Heart right ventricle (tissue), 16 donors: ENCODE measurements around the gene SLA2. TPM values are rescaled to one million over a fixed set of nuclear protein-coding genes. Genes with fewer than 3 reads are reported as not detected.

Experiments used
- ATAC-seq, 8 donors: fragments of 200-7000 bp; cut with Tn5 transposase; one replicate each; pipeline ENCODE4 v1.9.1; 2020; ENCODE audit warnings: mild to moderate bottlenecking in 8 of 8, moderate library complexity in 8 of 8, moderate number of reproducible peaks in 1 of 8
- DNase-seq, 2 donors: peaks; one replicate each; pipeline ENCODE4 v3.0.0-alpha.2; 2020
- H3K27ac ChIP-seq, 10 donors: fragments of 200-600 bp; sonication (generic) in 2 of 10; one replicate each; pipeline versions ENCODE4 v1.5.0 to v1.8.0; 2020 to 2022; ENCODE audit warnings: mild to moderate bottlenecking in 3 of 10
- H3K27me3 ChIP-seq, 7 donors: fragments of 200-600 bp; one replicate each; pipeline ENCODE4 v1.8.0; 2021 to 2022; ENCODE audit warnings: mild to moderate bottlenecking in 2 of 7
- H3K36me3 ChIP-seq, 9 donors: fragments of 200-600 bp; sonication (generic) in 1 of 9; one replicate each; pipeline versions ENCODE4 v1.5.0 to v1.8.0; 2020 to 2022; ENCODE audit warnings: mild to moderate bottlenecking in 2 of 9
- H3K4me1 ChIP-seq, 9 donors: fragments of 200-600 bp; sonication (generic) in 1 of 9; one replicate each; pipeline versions ENCODE4 v1.5.0 to v1.8.0; 2020 to 2022; ENCODE audit warnings: mild to moderate bottlenecking in 4 of 9
- H3K4me3 ChIP-seq, 10 donors: fragments of 200-600 bp; sonication (generic) in 2 of 10; one replicate each; pipeline versions ENCODE4 v1.5.0 to v1.8.0; 2020 to 2022; ENCODE audit warnings: mild to moderate bottlenecking in 7 of 10, moderate library complexity in 2 of 10
- H3K9me3 ChIP-seq, 11 donors: fragments of 200-600 bp in 10 of 11; sonication (generic) in 2 of 11; one replicate each; pipeline versions ENCODE4 v1.5.0 to v1.8.0; 2013 to 2022; ENCODE audit warnings: mild to moderate bottlenecking in 2 of 11, control low read depth in 1 of 11, moderate library complexity in 1 of 11
- WGBS, 2 donors: extraction: QIAGEN DNeasy Blood & Tissue Kit; methylation state at CpG; one replicate each; pipeline ENCODE4 v1.1.7; 2013; ENCODE audit warnings: inconsistent platforms in 1 of 2; 5-methylcytosine and 5-hydroxymethylcytosine counted together
- intact Hi-C, 10 donors: fragments of 100-400 bp; cut with DNase I; formaldehyde crosslinking; loops; one replicate each; pipeline versions ENCODE4 v1.11.1 to v1.14.2; 2022
- polyA plus RNA-seq, 2 donors: library from polyadenylated mRNA; stranded (reverse); fragments of 200-250 nt; gene quantifications; one replicate each; pipeline ENCODE4 v1.2.3, GENCODE V29; 2013
- total RNA-seq, 10 donors: library from RNA; stranded (reverse); fragmentation: NEBNext Ultra II Directional in 3 of 10; extraction: Animal tissue kit (Norgen Biotek cat#: 25700) in 3 of 10; gene quantifications; one replicate each; pipeline versions ENCODE4 v1.2.1 to v1.2.4, GENCODE V29; 2021 to 2023
- TF ChIP-seq, protein P1 (sequence below), 9 donors: fragments of 200-600 bp; sonication (generic) in 2 of 9; IDR thresholded peaks; one replicate each; pipeline versions ENCODE4 v1.5.0 to v1.8.0; 2021 to 2022; ENCODE audit warnings: antibody characterized with exemption in 9 of 9, mild to moderate bottlenecking in 5 of 9, moderate library complexity in 1 of 9
- donor health status: Arrhythmogenic right ventricular cardiomyopathy.
- donor health status: ischemic (EF 13 %, LVEDD 7.1; RV severe dilation, severe dysfunction).
- donor health status: healthy with polysubstance abuse.
- donor health status: DM: no; HTN: yes; CAD: no.
- donor health status: DM: no; HTN: no; CAD: no.
- donor health status: ischemic (EF 25% LVEDD 6.9; RV normal size, moderate dysfunction).
- donor health status: ischemic (EF 25% LVEDD 5.7; RV mildly dilated, moderate dysfunction).
- donor health status: healthy.
- donor health status: DM: yes; HTN: yes; CAD: no.
- donor health status: Ischemic cardiomyopathy.
- donor health status: ischemic (EF 35%, LVEDD 5.7; RV mildly dilated, moderate dysfunction).
- donor health status: nonischemic (EF 11% LVEDD 7.7; RV severe dilation, severe dysfunction).
- donor health status: DM: yes; HTN: yes; CAD: no.
- donor health status: PGD.
- donor health status: ischemic (EF 29% LVEDD 5.4; RV normal size, mild dysfunction).
- donor health status: nonischemic (EF 23%, LVEDD 6.1; RV moderate dilation, normal function).

Gene SLA2
- total and polyA plus RNA-seq, 12 donors, result 0.20 to 2.4 (median 0.39) TPM

DNA sequence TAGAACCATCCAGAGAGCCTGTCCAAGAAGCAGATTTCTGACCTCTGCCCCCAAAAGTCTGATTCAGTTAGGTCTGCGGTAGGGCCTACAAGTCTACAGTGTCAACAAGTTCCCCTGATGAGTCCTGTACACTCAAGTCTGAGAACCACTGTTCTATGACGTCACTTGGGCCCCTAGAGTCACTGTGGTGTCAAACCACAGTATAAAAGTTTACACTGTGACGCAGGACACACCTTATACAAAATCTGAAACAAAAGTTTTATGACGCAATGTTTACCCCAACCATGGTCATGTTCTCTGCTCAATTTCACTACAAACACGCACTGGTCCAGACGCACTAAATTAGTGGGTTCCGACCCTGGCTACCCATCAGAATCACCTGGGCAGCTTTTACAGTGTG lies 17.9 kb downstream of the SLA2 start:
- H3K4me3 ChIP-seq, result no peak overlapping the region
- intact Hi-C loops, result no loop called here
- H3K27me3 ChIP-seq, result no peaks in the 10 kb centered on the region
- no peak for DNase-seq
- no peaks in the 10 kb centered on the region for H3K9me3 ChIP-seq
- peaks cover 0 to 18% (median 0%) of the 10 kb centered on the region in 9 donors for H3K4me1 ChIP-seq
- ATAC-seq, result no peak
- TF ChIP-seq, protein P1, sequence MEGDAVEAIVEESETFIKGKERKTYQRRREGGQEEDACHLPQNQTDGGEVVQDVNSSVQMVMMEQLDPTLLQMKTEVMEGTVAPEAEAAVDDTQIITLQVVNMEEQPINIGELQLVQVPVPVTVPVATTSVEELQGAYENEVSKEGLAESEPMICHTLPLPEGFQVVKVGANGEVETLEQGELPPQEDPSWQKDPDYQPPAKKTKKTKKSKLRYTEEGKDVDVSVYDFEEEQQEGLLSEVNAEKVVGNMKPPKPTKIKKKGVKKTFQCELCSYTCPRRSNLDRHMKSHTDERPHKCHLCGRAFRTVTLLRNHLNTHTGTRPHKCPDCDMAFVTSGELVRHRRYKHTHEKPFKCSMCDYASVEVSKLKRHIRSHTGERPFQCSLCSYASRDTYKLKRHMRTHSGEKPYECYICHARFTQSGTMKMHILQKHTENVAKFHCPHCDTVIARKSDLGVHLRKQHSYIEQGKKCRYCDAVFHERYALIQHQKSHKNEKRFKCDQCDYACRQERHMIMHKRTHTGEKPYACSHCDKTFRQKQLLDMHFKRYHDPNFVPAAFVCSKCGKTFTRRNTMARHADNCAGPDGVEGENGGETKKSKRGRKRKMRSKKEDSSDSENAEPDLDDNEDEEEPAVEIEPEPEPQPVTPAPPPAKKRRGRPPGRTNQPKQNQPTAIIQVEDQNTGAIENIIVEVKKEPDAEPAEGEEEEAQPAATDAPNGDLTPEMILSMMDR (IDR thresholded peaks at IDR 0.05), result no peak
- no peaks in the 10 kb centered on the region for H3K36me3 ChIP-seq
- no peak overlapping the region for H3K27ac ChIP-seq
- WGBS, 2 donors, result 88 to 96% methylated on average over 7 of the region's 7 CpGs

- ATAC-seq, result no peak
- Histone ChIP-seq H3K9me3 (no peaks in the 10 kb centered on the region), H3K27me3 (no peaks in the 10 kb centered on the region), H3K27ac (no peak overlapping the region), H3K4me1 (peaks cover 0 to 10% (median 0%) of the 10 kb centered on the region in 9 donors), H3K4me3 (no peak overlapping the region), H3K36me3 (no peaks in the 10 kb centered on the region)
- DNase-seq, result no peak
- TF ChIP-seq, protein P1 (IDR thresholded peaks at IDR 0.05), result no peak
- WGBS, 2 donors, result 73 to 85% methylated on average over 2 of the region's 2 CpGs
- intact Hi-C loops, result no loop called here
Observed at GRCh38 chr20:36624944-36625324, 21.1 kb downstream of the SLA2 start.

GRCh38 chr20:36624068-36624943 lies 21.7 kb downstream of the SLA2 start:
- no peaks in the 10 kb centered on the region for H3K36me3 ChIP-seq
- no peak for DNase-seq
- H3K4me3 ChIP-seq, result no peak overlapping the region
- intact Hi-C loops, result no loop called here
- no peaks in the 10 kb centered on the region for H3K9me3 ChIP-seq
- ATAC-seq, result peak in 6 of 8 donors; percentile 49 to 96 (median 58)
- TF ChIP-seq, protein P1 (IDR thresholded peaks at IDR 0.05), result no peak
- peaks cover 0 to 8% (median 0%) of the 10 kb centered on the region in 9 donors for H3K4me1 ChIP-seq
- H3K27me3 ChIP-seq, result no peaks in the 10 kb centered on the region
- WGBS, 2 donors, result 29 to 45% methylated on average over 14 of the region's 14 CpGs
- H3K27ac ChIP-seq, result no peak overlapping the region

DNA sequence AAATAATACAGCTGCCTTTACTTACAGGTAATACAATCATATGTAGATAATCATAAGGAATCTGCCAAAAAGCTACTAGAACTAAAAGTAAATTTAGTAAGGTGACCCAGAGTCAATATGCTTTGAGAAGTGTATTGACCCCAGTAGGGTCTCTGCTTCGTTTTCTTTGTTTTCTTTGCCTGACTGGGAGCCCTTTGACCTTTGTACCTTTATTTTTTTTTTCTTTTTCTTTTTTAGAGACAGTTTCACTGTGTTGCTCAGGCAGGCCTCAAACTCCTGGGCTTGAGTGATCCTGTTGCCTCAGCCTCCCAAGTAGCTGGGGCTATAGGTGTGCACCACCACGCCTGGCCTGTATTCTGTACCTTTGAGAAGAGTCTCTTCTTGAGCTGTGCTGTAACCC lies 22.6 kb downstream of the SLA2 start:
- no peaks in the 10 kb centered on the region for H3K36me3 ChIP-seq
- intact Hi-C loops, result no loop called here
- no peak overlapping the region for H3K4me3 ChIP-seq
- DNase-seq (no peak), ATAC-seq (no peak)
- H3K9me3 ChIP-seq, result no peaks in the 10 kb centered on the region
- 91 to 94% methylated on average over 2 of the region's 2 CpGs for WGBS, 2 donors
- H3K27ac ChIP-seq, result no peak overlapping the region
- H3K4me1 ChIP-seq, result peaks cover 0 to 8% (median 0%) of the 10 kb centered on the region in 9 donors
- H3K27me3 ChIP-seq, result no peaks in the 10 kb centered on the region
- TF ChIP-seq, protein P1 (IDR thresholded peaks at IDR 0.05), result no peak
